Measurements from ENCODE around the gene PRX.

DNA sequence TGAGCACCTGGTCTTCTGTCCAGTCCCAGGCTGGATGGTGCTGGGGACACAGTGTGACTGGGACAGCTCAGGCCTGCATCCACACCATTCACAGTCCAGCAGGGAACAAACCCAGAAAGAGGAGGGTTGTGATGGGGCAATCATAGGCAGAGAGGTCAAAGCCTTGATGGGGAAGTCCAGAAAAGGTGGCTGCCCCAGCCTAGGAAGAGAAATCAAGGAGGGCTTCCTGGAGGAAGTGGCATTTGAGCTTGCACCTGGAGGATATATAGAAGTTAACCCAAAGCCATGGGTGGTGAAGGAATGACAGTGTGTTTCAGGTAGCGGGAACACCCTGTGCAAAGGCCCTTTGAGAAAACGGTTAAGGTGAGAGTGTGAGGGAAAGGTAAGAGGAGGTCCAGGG lies 2.6 kb upstream of the PRX start:
- TF ChIP-seq EZH2phosphoT487 (IDR thresholded peaks at IDR 0.05; ENCODE audit: insufficient read depth, low read depth) (no peak), EZH2 (IDR thresholded peaks at IDR 0.05; ENCODE audit: insufficient read depth, poor library complexity, severe bottlenecking) (no peak)
